Measurements from ENCODE around the gene CZIB. TPM values are rescaled to one million over a fixed set of nuclear protein-coding genes. Genes with fewer than 3 reads are reported as not detected.

The CZIB gene
- polyA plus RNA-seq, 2 of the 4 experiments (the other 2 are of a cell fraction) = 33.1 to 66.2 TPM

Other genes starting within 250 kb of the CZIB start
- gene PODN, start 158.4 kb downstream of the CZIB start, polyA plus RNA-seq (2011; rRNA removed) = 0.05 and 0.15 TPM in 2 replicates
- not detected in 3 replicates for gene PODN, start 158.4 kb downstream of the CZIB start, polyA plus RNA-seq (2017; fragmentation: RNase III; extraction: RNeasy Plus Mini Kit Qiagen cat#74134 plus additional on column Dnase treatment)
- 0.12 TPM in 2 replicates for gene SLC1A7, start 78.0 kb downstream of the CZIB start, polyA plus RNA-seq (2011; rRNA removed)
- gene SLC1A7, start 78.0 kb downstream of the CZIB start, polyA plus RNA-seq (2017; fragmentation: RNase III; extraction: RNeasy Plus Mini Kit Qiagen cat#74134 plus additional on column Dnase treatment) = 0.03 to 0.07 TPM (median 0.04 TPM) in 3 replicates
- 8.4 and 10.0 TPM in 2 replicates for gene CPT2, start 23.8 kb downstream of the CZIB start, polyA plus RNA-seq (2011; rRNA removed)
- 5.5 to 5.9 TPM (median 5.6 TPM) in 3 replicates for gene CPT2, start 23.8 kb downstream of the CZIB start, polyA plus RNA-seq (2017; fragmentation: RNase III; extraction: RNeasy Plus Mini Kit Qiagen cat#74134 plus additional on column Dnase treatment)
- 33.3 and 80.2 TPM in 2 replicates for gene MAGOH, start 17.9 kb upstream of the CZIB start, polyA plus RNA-seq (2011; rRNA removed)
- gene MAGOH, start 17.9 kb upstream of the CZIB start, polyA plus RNA-seq (2017; fragmentation: RNase III; extraction: RNeasy Plus Mini Kit Qiagen cat#74134 plus additional on column Dnase treatment) = 139 to 147 TPM (median 143 TPM) in 3 replicates
- gene LRP8, start 107.4 kb upstream of the CZIB start, polyA plus RNA-seq (2011; rRNA removed) = 46.1 and 57.4 TPM in 2 replicates
- gene LRP8, start 107.4 kb upstream of the CZIB start, polyA plus RNA-seq (2017; fragmentation: RNase III; extraction: RNeasy Plus Mini Kit Qiagen cat#74134 plus additional on column Dnase treatment) = 25.8 to 32.6 TPM (median 26.4 TPM) in 3 replicates
- not detected in 2 replicates for gene DMRTB1, start 238.8 kb upstream of the CZIB start, polyA plus RNA-seq (2011; rRNA removed)
- gene DMRTB1, start 238.8 kb upstream of the CZIB start, polyA plus RNA-seq (2017; fragmentation: RNase III; extraction: RNeasy Plus Mini Kit Qiagen cat#74134 plus additional on column Dnase treatment) = not detected in 3 replicates

Measured in A549 (cell line).